Measurements from ENCODE around the gene CSRNP2. TPM values are rescaled to one million over a fixed set of nuclear protein-coding genes. Genes with fewer than 3 reads are reported as not detected.

CSRNP2 gene
- total and polyA plus RNA-seq, 2 of the 8 experiments (the other 6 are each of a cell fraction or from before 2014, with no cell fraction given), result 13.7 to 34.0 TPM

- no peaks in the 10 kb centered on the region for H4K20me1 ChIP-seq (replicated peaks in 1 of 2; ENCODE audit: control insufficient read depth in 1 of 2, insufficient read depth in 2 of 2, low read length in 2 of 2)
- H4K5ac ChIP-seq (ENCODE audit: insufficient read length, low read depth, low read length), result no peak overlapping the region
- H3K27ac ChIP-seq (ENCODE audit: low read depth, low read length), result no peak overlapping the region
- H2AK5ac ChIP-seq (ENCODE audit: low read depth, low read length), result no peak overlapping the region
- no peak overlapping the region for H2BK120ac ChIP-seq (replicated peaks; ENCODE audit: low read depth, low read length)
- ChIA-PET POLR2A (ENCODE audit: partially characterized antibody) (interaction anchor here (0.9 kb wide), 1 partner anchor 14 kb away, joined by 3 read pairs; no protein-coding TSS in a partner anchor), CTCF (ENCODE audit: partially characterized antibody) (interaction anchor here (0.8 to 1.7 kb wide), 4 partner anchors 13 to 255 kb away, joined by 3 to 4 read pairs (median 4); partner anchors contain the start of gene ATF1)
- no peaks in the 10 kb centered on the region for H3K9me3 ChIP-seq (ENCODE audit: insufficient read depth in 2 of 2, low read depth in 1 of 2, low read length in 1 of 2)
- H3K4ac ChIP-seq (replicated peaks; ENCODE audit: insufficient read length, low read depth, low read length), result no peak overlapping the region
- peaks cover 2% of the 10 kb centered on the region; the same call in 1 of the 2 replicates for H3K79me1 ChIP-seq (ENCODE audit: low read depth, low read length)
- H2BK12ac ChIP-seq (ENCODE audit: low read depth, low read length), result no peak overlapping the region
- no peak overlapping the region for H2BK5ac ChIP-seq (ENCODE audit: low read depth, low read length)
- peaks cover 0 to 2% (median 0%) of the 10 kb centered on the region in 4 experiments; a peak in 1 of 7 replicates for H3K4me1 ChIP-seq (replicated peaks in 1 of 4; ENCODE audit: control insufficient read depth in 3 of 4, insufficient read depth in 4 of 4, low read length in 3 of 4)
- H2AFZ ChIP-seq (ENCODE audit: low read length), result no peak overlapping the region
- H3K79me2 ChIP-seq (ENCODE audit: control insufficient read depth in 1 of 2, insufficient read depth in 2 of 2, low read length in 2 of 2), result peaks cover 12 to 86% of the 10 kb centered on the region in 2 experiments
- no peaks in the 10 kb centered on the region for H3K27me3 ChIP-seq (replicated peaks in 1 of 4; ENCODE audit: control insufficient read depth in 3 of 4, extremely low read depth in 1 of 4, insufficient read depth in 3 of 4, low read length in 3 of 4)
- no peaks in the 10 kb centered on the region for H3K23me2 ChIP-seq (ENCODE audit: low read depth, low read length)
- H2BK15ac ChIP-seq (ENCODE audit: low read length), result no peak overlapping the region
- H4K8ac ChIP-seq (ENCODE audit: extremely low read depth, insufficient read depth, low read length), result no peak overlapping the region
- no peak for FAIRE-seq
- 91% methylated on average over 2 of the region's 2 CpGs; no CpG with 5 or more reads in 1 of the 2 experiments for WGBS, 2 experiments (ENCODE audit: extremely low coverage in 1 of 2, insufficient coverage in 1 of 2, insufficient read length in 1 of 2, insufficient replicate concordance in 2 of 2, low coverage in 1 of 2, low lambda C conversion rate in 2 of 2, missing lambda C conversion rate in 1 of 2)
- H2BK20ac ChIP-seq (ENCODE audit: low read length), result no peak overlapping the region
- no peaks in the 10 kb centered on the region for H3K36me3 ChIP-seq (ENCODE audit: control insufficient read depth in 2 of 4, insufficient read depth in 4 of 4, low read length in 3 of 4)
- H3K23ac ChIP-seq (ENCODE audit: insufficient read length), result no peak overlapping the region
- H3K4me2 ChIP-seq (ENCODE audit: insufficient read depth in 1 of 2, low read depth in 2 of 2, low read length in 2 of 2), result no peak overlapping the region
- DNase-seq (ENCODE audit: low read depth in 1 of 2, low spot score in 2 of 2), result no peak
- no peak overlapping the region for H3K4me3 ChIP-seq (ENCODE audit: extremely low read depth in 1 of 4, insufficient read depth in 2 of 4, low read depth in 3 of 4, low read length in 4 of 4)
- no peak overlapping the region for H3K18ac ChIP-seq (ENCODE audit: extremely low read depth, low read length)
- H3K14ac ChIP-seq (ENCODE audit: insufficient read length), result no peak overlapping the region
- H3K56ac ChIP-seq (replicated peaks; ENCODE audit: insufficient read length, low read depth, low read length), result no peak overlapping the region
- no peak overlapping the region for H4K91ac ChIP-seq (replicated peaks; ENCODE audit: insufficient read length, low read length)
- TF ChIP-seq JUND (IDR thresholded peaks at IDR 0.05; ENCODE audit: low read length) (no peak), EP300 (IDR thresholded peaks at IDR 0.05; ENCODE audit: borderline replicate concordance in 1 of 2, low read depth in 2 of 2, low read length in 2 of 2) (no peak), CHD2 (IDR thresholded peaks at IDR 0.05; ENCODE audit: low read length) (no peak), SRF (IDR thresholded peaks at IDR 0.05; ENCODE audit: low read depth, low read length) (no peak), CEBPB (IDR thresholded peaks at IDR 0.05; ENCODE audit: low read depth, low read length) (no peak), TCF12 (IDR thresholded peaks at IDR 0.05; ENCODE audit: low read depth, low read length) (no peak)
- no peak overlapping the region for H3K9ac ChIP-seq (replicated peaks in 1 of 4; ENCODE audit: extremely low read depth in 1 of 4, low read depth in 3 of 4, low read length in 3 of 4)
These were observed 64.4 kb downstream of the CSRNP2 start for GRCh38 chr12:51018956-51019355.
